B cell (primary cell): ENCODE data around the gene MUC5AC. TPM values are rescaled to one million over a fixed set of nuclear protein-coding genes. Genes with fewer than 3 reads are reported as not detected.

Experiments
- ATAC-seq: fragments of 200-7000 bp; cut with Tn5 transposase; one replicate; pipeline ENCODE4 v1.10.0; 2021; ENCODE audit warnings: low read depth, mild to moderate bottlenecking, moderate number of reproducible peaks, moderate library complexity
- CTCF ChIA-PET: fragments of 350-600 bp; sonication (Branson Sonifier 250); formaldehyde crosslinking; loops from one replicate; lab custom pipeline; 2021; ENCODE audit warnings: antibody characterized with exemption, inconsistent platforms; lab: Charles Lee
- POLR2A ChIA-PET: fragments of 350-600 bp; sonication (Branson Sonifier 250); formaldehyde crosslinking; loops from one replicate; lab custom pipeline; 2021; ENCODE audit warnings: antibody characterized with exemption; lab: Charles Lee
- DNase-seq: peaks from one replicate; pipeline ENCODE4 v3.0.0; 2013
- H2AFZ ChIP-seq: 2 replicates; pipeline ENCODE4 v1.6.1; 2012; ENCODE audit warnings: mild to moderate bottlenecking, low read depth, low read length; ENCODE audit not compliant: insufficient read depth, poor library complexity, severe bottlenecking
- H3K27ac ChIP-seq, 2 donors: 1 replicate in 1 of 2; 2 replicates in 1 of 2; pipeline ENCODE4 v1.5.1; 2012 to 2013; ENCODE audit warnings: low read length in 2 of 2, mild to moderate bottlenecking in 2 of 2, moderate library complexity in 1 of 2
- H3K27me3 ChIP-seq, 4 experiments: fragments of 200-600 bp in 1 of 4; sonication (generic) in 1 of 4; replicated peaks in 1 of 4; 1 replicate in 2 of 4; 2 replicates in 2 of 4; pipeline versions ENCODE4 v1.6.1 to v1.7.0; 2013 to 2016; ENCODE audit warnings: low read length in 3 of 4, mild to moderate bottlenecking in 2 of 4, mixed read lengths in 1 of 4, moderate library complexity in 1 of 4; ENCODE audit not compliant: insufficient read depth in 4 of 4, control insufficient read depth in 3 of 4; ENCODE audit errors: control extremely low read depth in 1 of 4
- H3K36me3 ChIP-seq, 2 experiments: replicated peaks in 1 of 2; 1 replicate in 1 of 2; 2 replicates in 1 of 2; pipeline versions ENCODE4 v1.6.1 to v1.7.1; 2013; ENCODE audit warnings: low read length in 1 of 2; ENCODE audit not compliant: insufficient read depth in 2 of 2, control insufficient read depth in 1 of 2; ENCODE audit errors: control extremely low read depth in 1 of 2, extremely low read depth in 1 of 2
- H3K4me1 ChIP-seq, 2 donors: fragments of 200-600 bp in 1 of 2; sonication (generic) in 1 of 2; 1 replicate in 1 of 2; 2 replicates in 1 of 2; pipeline versions ENCODE4 v1.5.1 to v1.6.1; 2013 to 2017; ENCODE audit warnings: low read length in 2 of 2; ENCODE audit not compliant: control insufficient read depth in 2 of 2, insufficient read depth in 2 of 2
- H3K4me2 ChIP-seq: replicated peaks from 2 replicates; pipeline ENCODE3; 2012; ENCODE audit warnings: mild to moderate bottlenecking, low read depth, low read length; ENCODE audit not compliant: poor library complexity, severe bottlenecking
- H3K4me3 ChIP-seq, 5 experiments: fragments of 200-600 bp in 1 of 5; sonication (generic) in 1 of 5; 1 replicate in 3 of 5; 2 replicates in 2 of 5; pipeline versions ENCODE4 v1.5.1 to v1.7.0; 2011 to 2016; ENCODE audit warnings: low read length in 4 of 5, mild to moderate bottlenecking in 4 of 5, low read depth in 2 of 5, control low read depth in 1 of 5, moderate library complexity in 1 of 5; ENCODE audit not compliant: insufficient read depth in 1 of 5; ENCODE audit errors: control extremely low read depth in 1 of 5, extremely low read depth in 1 of 5
- H3K79me2 ChIP-seq: fragments of 200-600 bp; sonication (generic); one replicate; pipeline ENCODE4 v1.6.0; 2016; ENCODE audit warnings: low read length; ENCODE audit not compliant: control insufficient read depth, insufficient read depth
- H3K9ac ChIP-seq: fragments of 200-600 bp; sonication (generic); 2 replicates; pipeline ENCODE4 v1.6.1; 2017; ENCODE audit warnings: mild to moderate bottlenecking, low read length, moderate library complexity
- H3K9me3 ChIP-seq, 3 donors: one replicate each; pipeline versions ENCODE4 v1.6.1 to v1.7.1; 2013; ENCODE audit warnings: low read length in 2 of 3; ENCODE audit not compliant: control insufficient read depth in 2 of 3, insufficient read depth in 1 of 3; ENCODE audit errors: control extremely low read depth in 1 of 3
- H4K20me1 ChIP-seq: 2 replicates; pipeline ENCODE4 v1.6.0; 2012; ENCODE audit warnings: mild to moderate bottlenecking, low read length; ENCODE audit not compliant: insufficient read depth, control insufficient read depth, poor library complexity, severe bottlenecking
- H3K27ac Mint-ChIP-seq: one replicate; pipeline ENCODE4 v1.8.0; 2021; ENCODE audit warnings: mixed read lengths
- H3K27me3 Mint-ChIP-seq: one replicate; pipeline ENCODE4 v1.8.0; 2021; ENCODE audit warnings: mixed read lengths
- H3K4me1 Mint-ChIP-seq: one replicate; pipeline ENCODE4 v1.8.0; 2021; ENCODE audit warnings: mixed read lengths
- H3K4me3 Mint-ChIP-seq: one replicate; pipeline ENCODE4 v1.8.0; 2021; ENCODE audit warnings: mixed read lengths
- H3K9me3 Mint-ChIP-seq: one replicate; pipeline ENCODE4 v1.8.0; 2022; ENCODE audit warnings: mixed read lengths; ENCODE audit not compliant: insufficient read depth
- CTCF ChIP-seq: fragments of 200-600 bp; IDR thresholded peaks from one replicate; pipeline ENCODE4 v1.8.0; 2022; ENCODE audit warnings: antibody characterized with exemption, mild to moderate bottlenecking
- EZH2 ChIP-seq: IDR thresholded peaks from 2 replicates; pipeline ENCODE4 v1.6.1; 2012; ENCODE audit warnings: borderline replicate concordance, low read depth, mild to moderate bottlenecking, moderate library complexity, low read length; ENCODE audit not compliant: insufficient read depth, poor library complexity, severe bottlenecking
- WGBS: methylation state at CpG from one replicate; pipeline ENCODE4 v1.1.5; 2013; ENCODE audit warnings: missing lambda C conversion rate; ENCODE audit not compliant: insufficient coverage; 5-methylcytosine and 5-hydroxymethylcytosine counted together
- intact Hi-C: fragments of 100-400 bp; cut with micrococcal nuclease; formaldehyde crosslinking; loops from one replicate; pipeline ENCODE4 v1.10.0; 2022
- polyA plus RNA-seq: library from polyadenylated mRNA; depleted of rRNA; stranded (reverse); fragments of >200 nt; gene quantifications from 2 replicates; pipeline ENCODE4 v1.2.3, GENCODE V29; 2012
- total RNA-seq, 2 donors: library from RNA; stranded (reverse); fragments of 120-200 nt in 1 of 2; gene quantifications; 1 replicate in 1 of 2; 2 replicates in 1 of 2; pipeline versions ENCODE4 v1.2.3 to v1.2.4, GENCODE V29; 2013 to 2022

The MUC5AC gene
- total and polyA plus RNA-seq, 2 donors (not counting 1 experiment from before 2014, with no cell fraction given) = not detected

DNA sequence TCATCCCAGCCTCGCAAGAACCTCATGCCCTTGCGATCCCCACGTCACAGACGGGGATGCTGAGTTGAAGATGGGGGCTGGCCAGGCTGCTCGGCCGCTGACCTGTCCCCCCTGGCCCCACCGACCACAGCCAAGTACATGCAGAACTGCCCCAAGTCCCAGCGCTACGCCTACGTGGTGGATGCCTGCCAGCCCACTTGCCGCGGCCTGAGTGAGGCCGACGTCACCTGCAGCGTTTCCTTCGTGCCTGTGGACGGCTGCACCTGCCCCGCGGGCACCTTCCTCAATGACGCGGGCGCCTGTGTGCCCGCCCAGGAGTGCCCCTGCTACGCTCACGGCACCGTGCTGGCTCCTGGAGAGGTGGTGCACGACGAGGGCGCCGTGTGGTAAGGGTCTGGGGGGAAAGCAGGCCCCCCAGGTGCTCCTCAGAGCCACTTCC lies 75.1 kb downstream of the MUC5AC start:
- Mint-ChIP-seq H3K4me1 (no peaks in the 10 kb centered on the region), H3K27ac (no peak overlapping the region), H3K9me3 (no peaks in the 10 kb centered on the region), H3K4me3 (no peak overlapping the region), H3K27me3 (no peaks in the 10 kb centered on the region)
- POLR2A ChIA-PET = no interaction called here
- Histone ChIP-seq H2AFZ (no peak overlapping the region), H3K4me3 (no peak overlapping the region), H3K9me3 (no peaks in the 10 kb centered on the region), H3K4me1 (no peaks in the 10 kb centered on the region), H4K20me1 (no peaks in the 10 kb centered on the region), H3K27ac (no peak overlapping the region), H3K79me2 (no peaks in the 10 kb centered on the region), H3K36me3 (no peaks in the 10 kb centered on the region), H3K4me2 (no peak overlapping the region), H3K27me3 (no peaks in the 10 kb centered on the region), H3K9ac (no peak overlapping the region)
- intact Hi-C loops = no loop called here
- ATAC-seq = no peak
- CTCF ChIA-PET = no interaction called here
- no peak for DNase-seq
- 84% methylated on average over 30 of the region's 30 CpGs for WGBS
- TF ChIP-seq CTCF = no peak

GRCh38 chr11:1233351-1234053 lies 75.7 kb downstream of the MUC5AC start:
- Mint-ChIP-seq H3K27ac (no peak overlapping the region), H3K27me3 (no peaks in the 10 kb centered on the region), H3K4me3 (no peak overlapping the region), H3K4me1 (no peaks in the 10 kb centered on the region), H3K9me3 (no peaks in the 10 kb centered on the region)
- Histone ChIP-seq H3K9me3 (no peaks in the 10 kb centered on the region), H3K27me3 (no peaks in the 10 kb centered on the region), H4K20me1 (no peaks in the 10 kb centered on the region), H3K27ac (no peak overlapping the region), H2AFZ (no peak overlapping the region), H3K36me3 (no peaks in the 10 kb centered on the region), H3K4me2 (no peak overlapping the region), H3K4me3 (no peak overlapping the region), H3K4me1 (no peaks in the 10 kb centered on the region), H3K79me2 (no peaks in the 10 kb centered on the region), H3K9ac (no peak overlapping the region)
- no peak for ATAC-seq
- ChIA-PET CTCF (no interaction called here), POLR2A (no interaction called here)
- TF ChIP-seq CTCF (no peak), EZH2 (no peak)
- WGBS = 83% methylated on average over 20 of the region's 21 CpGs
- intact Hi-C loops = no loop called here
- DNase-seq = no peak
